Bronchial epithelial cell (primary cell): Measurements from ENCODE around the gene FARS2. TPM values are rescaled to one million over a fixed set of nuclear protein-coding genes. Genes with fewer than 3 reads are reported as not detected.
A peak's percentile ranks its signal among the peaks of the same experiment; 100 is the strongest.

Experiments
- DNase-seq: peaks from one replicate; pipeline ENCODE4 v3.0.0-alpha.2; 2010; ENCODE audit warnings: low read depth
- FAIRE-seq: peaks from 2 replicates; lab custom pipeline; 2011; peaks lifted over from hg19 to GRCh38; lab: Jason Lieb, UNC
- H3K27me3 ChIP-seq: 2 replicates; pipeline ENCODE4 v1.5.1; 2011; ENCODE audit warnings: low read length; ENCODE audit not compliant: control insufficient read depth, insufficient read depth
- H3K36me3 ChIP-seq: 2 replicates; pipeline ENCODE4 v1.5.1; 2011; ENCODE audit warnings: low read length; ENCODE audit not compliant: control insufficient read depth, insufficient read depth
- H3K4me3 ChIP-seq: 2 replicates; pipeline ENCODE4 v1.5.1; 2011; ENCODE audit warnings: mild to moderate bottlenecking, low read depth, low read length, control low read depth
- total RNA-seq: library from RNA; depleted of rRNA; stranded (reverse); fragments of >200 nt; gene quantifications from 2 replicates; pipeline ENCODE4 v1.2.1, GENCODE V29; 2014
- TF ChIP-seq, protein P1 (sequence below): IDR thresholded peaks from 2 replicates; pipeline ENCODE4 v1.5.1; 2011; ENCODE audit warnings: mild to moderate bottlenecking, moderate library complexity, low read length, control low read depth, inconsistent platforms; ENCODE audit not compliant: insufficient read depth, severe bottlenecking

The FARS2 gene
- total RNA-seq, 1 donor from 2014 or later: 27.4 TPM

DNA sequence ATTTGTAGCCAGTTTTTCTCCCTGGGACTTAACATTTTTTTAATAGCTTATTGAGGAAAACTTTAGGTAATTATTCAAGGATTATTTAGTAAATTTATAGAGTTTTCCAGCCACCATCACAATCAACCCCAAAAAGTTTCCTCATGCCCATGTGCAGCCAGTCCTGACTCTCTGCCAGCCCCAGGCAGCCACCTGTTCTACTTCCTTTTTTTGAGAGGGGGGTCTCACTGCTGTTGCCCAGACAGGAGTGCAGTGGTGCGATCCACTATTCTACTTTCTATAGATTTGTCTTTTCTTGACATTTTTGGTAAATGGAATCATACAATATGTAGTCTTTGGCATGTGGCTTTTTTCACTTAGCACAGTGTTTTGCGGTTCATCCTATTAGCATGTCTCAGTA lies 200.1 kb downstream of the FARS2 start:
- H3K4me3 ChIP-seq: no peak overlapping the region
- TF ChIP-seq, protein P1, sequence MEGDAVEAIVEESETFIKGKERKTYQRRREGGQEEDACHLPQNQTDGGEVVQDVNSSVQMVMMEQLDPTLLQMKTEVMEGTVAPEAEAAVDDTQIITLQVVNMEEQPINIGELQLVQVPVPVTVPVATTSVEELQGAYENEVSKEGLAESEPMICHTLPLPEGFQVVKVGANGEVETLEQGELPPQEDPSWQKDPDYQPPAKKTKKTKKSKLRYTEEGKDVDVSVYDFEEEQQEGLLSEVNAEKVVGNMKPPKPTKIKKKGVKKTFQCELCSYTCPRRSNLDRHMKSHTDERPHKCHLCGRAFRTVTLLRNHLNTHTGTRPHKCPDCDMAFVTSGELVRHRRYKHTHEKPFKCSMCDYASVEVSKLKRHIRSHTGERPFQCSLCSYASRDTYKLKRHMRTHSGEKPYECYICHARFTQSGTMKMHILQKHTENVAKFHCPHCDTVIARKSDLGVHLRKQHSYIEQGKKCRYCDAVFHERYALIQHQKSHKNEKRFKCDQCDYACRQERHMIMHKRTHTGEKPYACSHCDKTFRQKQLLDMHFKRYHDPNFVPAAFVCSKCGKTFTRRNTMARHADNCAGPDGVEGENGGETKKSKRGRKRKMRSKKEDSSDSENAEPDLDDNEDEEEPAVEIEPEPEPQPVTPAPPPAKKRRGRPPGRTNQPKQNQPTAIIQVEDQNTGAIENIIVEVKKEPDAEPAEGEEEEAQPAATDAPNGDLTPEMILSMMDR: no peak
- no peaks in the 10 kb centered on the region for H3K27me3 ChIP-seq
- DNase-seq: no peak
- H3K36me3 ChIP-seq: no peaks in the 10 kb centered on the region
- no peak for FAIRE-seq

- no peak for FAIRE-seq
Observed at GRCh38 chr6:5462856-5463255, 201.5 kb downstream of the FARS2 start.

DNA sequence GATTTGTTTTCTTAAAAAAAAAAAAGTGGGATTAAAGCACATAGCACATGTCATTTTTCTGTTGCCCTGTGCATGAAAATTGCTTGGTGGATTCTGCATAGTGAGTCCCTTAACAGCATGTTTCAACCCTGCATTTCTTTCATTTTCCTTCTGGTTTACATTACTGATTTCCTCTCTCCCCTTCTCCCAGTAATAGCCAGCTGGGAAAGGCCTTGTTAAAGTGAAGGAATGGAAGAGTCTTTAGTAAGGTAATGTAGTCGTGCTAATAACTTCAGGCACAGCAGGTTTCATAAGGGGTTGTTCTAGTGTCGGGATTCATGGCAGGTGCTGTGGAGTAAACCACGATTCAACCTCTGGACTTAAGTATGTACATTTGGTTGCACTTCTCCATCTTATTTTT lies 202.4 kb downstream of the FARS2 start:
- TF ChIP-seq, protein P1: no peak
- no peaks in the 10 kb centered on the region for H3K27me3 ChIP-seq
- FAIRE-seq: no peak

More at GRCh38 chr6:5462856-5463255, 201.5 kb downstream of the FARS2 start:
- TF ChIP-seq, protein P1: no peak
- no peak for DNase-seq
- no peaks in the 10 kb centered on the region for H3K27me3 ChIP-seq
- no peak overlapping the region for H3K4me3 ChIP-seq
- no peaks in the 10 kb centered on the region for H3K36me3 ChIP-seq

GRCh38 chr6:5464099-5464885 lies 203.0 kb downstream of the FARS2 start:
- FAIRE-seq (no peak), DNase-seq (no peak)
- Histone ChIP-seq H3K36me3 (no peaks in the 10 kb centered on the region), H3K27me3 (no peaks in the 10 kb centered on the region), H3K4me3 (no peak overlapping the region)
- TF ChIP-seq, protein P1: no peak

More for the DNA sequence above, 202.4 kb downstream of the FARS2 start:
- no peak for DNase-seq
- H3K36me3 ChIP-seq: no peaks in the 10 kb centered on the region
- no peak overlapping the region for H3K4me3 ChIP-seq

DNA sequence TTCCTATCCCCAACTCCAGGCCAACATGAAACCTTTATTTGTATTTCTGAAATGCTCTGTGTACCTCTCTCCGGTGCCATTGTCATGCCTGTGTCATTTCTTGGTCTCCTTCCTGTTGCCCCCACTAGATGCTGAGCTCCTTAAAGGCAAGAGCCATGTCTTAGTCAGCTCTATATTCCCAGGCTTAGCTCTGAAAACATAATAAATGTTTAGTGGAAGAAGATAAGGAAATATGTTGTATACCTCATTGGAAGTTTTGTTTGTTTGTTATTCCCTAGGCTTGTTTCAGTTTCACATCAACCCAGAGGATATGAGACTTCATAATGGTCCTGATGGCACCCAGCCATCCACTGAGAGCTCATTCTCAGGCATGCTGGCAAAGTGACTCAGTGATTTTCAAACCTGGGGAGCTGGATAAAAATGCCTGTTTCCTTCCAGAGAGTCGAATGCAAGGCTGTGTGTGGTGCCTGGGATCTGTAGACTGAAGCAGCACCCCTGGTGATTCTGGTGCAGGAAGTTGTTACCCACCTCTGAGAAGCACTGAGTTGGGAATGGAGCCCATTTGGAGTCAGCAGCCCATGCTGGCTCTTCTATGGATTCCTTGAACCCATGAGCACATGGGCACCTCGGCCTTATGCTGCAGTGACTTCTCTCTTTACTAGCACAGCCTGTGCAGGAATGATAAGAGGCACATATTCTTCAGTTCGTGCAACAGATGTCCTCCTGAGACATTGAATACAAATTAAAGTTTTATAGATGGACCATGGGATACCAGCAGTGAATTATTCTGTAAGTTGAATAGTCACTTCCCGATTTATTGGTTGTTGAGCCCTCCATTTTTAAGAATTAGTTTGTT lies 205.2 kb downstream of the FARS2 start:
- H3K4me3 ChIP-seq: no peak overlapping the region
- TF ChIP-seq, protein P1: no peak
- no peak for FAIRE-seq
- no peaks in the 10 kb centered on the region for H3K36me3 ChIP-seq
- H3K27me3 ChIP-seq: no peaks in the 10 kb centered on the region
- peak; percentile 34 for DNase-seq
